Hepatocyte (in vitro differentiated cells): ENCODE data around the gene RGR.

Experiments
- EZH2 ChIP-seq: fragments of 200-600 bp; sonication (generic); IDR thresholded peaks from 2 replicates; pipeline ENCODE4 v1.6.1; 2016; ENCODE audit warnings: antibody characterized with exemption, mild to moderate bottlenecking, borderline replicate concordance
- EZH2phosphoT487 ChIP-seq: fragments of 200-600 bp; sonication (generic); IDR thresholded peaks from one replicate; pipeline ENCODE4 v1.6.1; 2018; ENCODE audit warnings: antibody characterized with exemption, mild to moderate bottlenecking, low read depth, moderate library complexity; ENCODE audit not compliant: unreplicated experiment, severe bottlenecking
- TF ChIP-seq, protein P1 (sequence below): fragments of 200-600 bp; sonication (generic); IDR thresholded peaks from 2 replicates; pipeline ENCODE4 v1.5.1; 2016; ENCODE audit warnings: antibody characterized with exemption, mild to moderate bottlenecking; ENCODE audit not compliant: poor library complexity

DNA sequence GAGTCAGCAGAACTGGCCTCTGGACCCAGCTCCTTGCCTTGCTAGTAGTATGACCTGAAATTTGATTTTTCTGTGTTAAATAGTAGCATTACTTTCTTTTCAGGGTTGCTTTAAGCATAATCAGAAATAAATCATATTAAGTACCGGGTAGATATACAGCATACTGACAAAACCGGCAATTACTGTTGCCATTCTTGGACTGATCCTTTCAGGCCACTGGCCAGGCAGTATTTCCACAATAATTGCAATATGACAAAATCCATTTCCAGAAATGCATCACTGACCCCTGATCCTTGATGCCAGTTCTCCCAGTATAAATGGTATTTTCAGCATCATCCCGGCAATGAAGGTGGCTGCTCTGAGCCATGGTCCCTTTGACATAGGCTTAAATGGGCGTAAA, 10.4 kb upstream of the RGR start:
- TF ChIP-seq, protein P1, sequence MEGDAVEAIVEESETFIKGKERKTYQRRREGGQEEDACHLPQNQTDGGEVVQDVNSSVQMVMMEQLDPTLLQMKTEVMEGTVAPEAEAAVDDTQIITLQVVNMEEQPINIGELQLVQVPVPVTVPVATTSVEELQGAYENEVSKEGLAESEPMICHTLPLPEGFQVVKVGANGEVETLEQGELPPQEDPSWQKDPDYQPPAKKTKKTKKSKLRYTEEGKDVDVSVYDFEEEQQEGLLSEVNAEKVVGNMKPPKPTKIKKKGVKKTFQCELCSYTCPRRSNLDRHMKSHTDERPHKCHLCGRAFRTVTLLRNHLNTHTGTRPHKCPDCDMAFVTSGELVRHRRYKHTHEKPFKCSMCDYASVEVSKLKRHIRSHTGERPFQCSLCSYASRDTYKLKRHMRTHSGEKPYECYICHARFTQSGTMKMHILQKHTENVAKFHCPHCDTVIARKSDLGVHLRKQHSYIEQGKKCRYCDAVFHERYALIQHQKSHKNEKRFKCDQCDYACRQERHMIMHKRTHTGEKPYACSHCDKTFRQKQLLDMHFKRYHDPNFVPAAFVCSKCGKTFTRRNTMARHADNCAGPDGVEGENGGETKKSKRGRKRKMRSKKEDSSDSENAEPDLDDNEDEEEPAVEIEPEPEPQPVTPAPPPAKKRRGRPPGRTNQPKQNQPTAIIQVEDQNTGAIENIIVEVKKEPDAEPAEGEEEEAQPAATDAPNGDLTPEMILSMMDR, result no peak
- TF ChIP-seq EZH2 (no peak), EZH2phosphoT487 (no peak)
